SK-N-SH (cell line): ENCODE data around the gene GRM7. TPM values are rescaled to one million over a fixed set of nuclear protein-coding genes. Genes with fewer than 3 reads are reported as not detected.

Experiments
- CTCF ChIA-PET: fragments of 300-600, 350-600 bp; formaldehyde crosslinking; extraction: SDS; loops from one replicate; lab custom pipeline; 2021; lab: Yijun Ruan, JAX
- POLR2A ChIA-PET: fragments of 350-600 bp; sonication (Branson Sonifier 250); formaldehyde crosslinking; extraction: SDS; loops from one replicate; lab custom pipeline; 2020; ENCODE audit warnings: antibody characterized with exemption, inconsistent platforms; lab: Yijun Ruan, JAX
- DNase-seq: peaks from one replicate; pipeline ENCODE4 v3.0.0; 2012
- H2AFZ ChIP-seq: fragments of 200-600 bp; sonication (generic); 2 replicates; pipeline ENCODE4 v1.8.1; 2016; ENCODE audit warnings: antibody characterized with exemption, mild to moderate bottlenecking, low read depth
- H3F3A ChIP-seq: fragments of 200-600 bp; sonication (generic); replicated peaks from 2 replicates; pipeline ENCODE3; 2016; ENCODE audit warnings: antibody characterized with exemption, mild to moderate bottlenecking; ENCODE audit not compliant: insufficient read depth
- H3K27ac ChIP-seq, 2 experiments: fragments of 200-500 bp in 1 of 2; fragments of 200-600 bp in 1 of 2; sonication (Bioruptor generic) in 1 of 2; sonication (generic), shearing (Covaris generic) in 1 of 2; 2 replicates each; pipeline versions ENCODE4 v1.5.1 to v1.6.1; 2014 to 2016; ENCODE audit warnings: low read depth in 2 of 2, inconsistent platforms in 1 of 2, low read length in 1 of 2, mild to moderate bottlenecking in 1 of 2, mixed read lengths in 1 of 2
- H3K27me3 ChIP-seq: fragments of 200-600 bp; sonication (generic), shearing (Covaris generic); 2 replicates; pipeline ENCODE4 v1.6.1; 2016; ENCODE audit warnings: mixed run types; ENCODE audit not compliant: insufficient read depth
- H3K36me3 ChIP-seq, 2 experiments: fragments of 200-500 bp in 1 of 2; fragments of 200-600 bp in 1 of 2; sonication (Bioruptor generic) in 1 of 2; sonication (generic) in 1 of 2; replicated peaks in 1 of 2; 2 replicates each; pipeline versions ENCODE3 to v1.5.1; 2014 to 2016; ENCODE audit warnings: low read length in 1 of 2, mild to moderate bottlenecking in 1 of 2; ENCODE audit not compliant: insufficient read depth in 2 of 2, control insufficient read depth in 1 of 2
- H3K4me1 ChIP-seq, 2 experiments: fragments of 200-500 bp in 1 of 2; fragments of 200-600 bp in 1 of 2; sonication (Bioruptor generic) in 1 of 2; sonication (generic), shearing (Covaris generic) in 1 of 2; 2 replicates each; pipeline versions ENCODE4 v1.5.1 to v1.6.1; 2014 to 2016; ENCODE audit warnings: low read depth in 1 of 2, low read length in 1 of 2, mixed run types in 1 of 2; ENCODE audit not compliant: insufficient read depth in 2 of 2, control insufficient read depth in 1 of 2
- H3K4me2 ChIP-seq: fragments of 200-600 bp; sonication (generic), shearing (Covaris generic); 2 replicates; pipeline ENCODE4 v1.6.1; 2017; ENCODE audit warnings: mixed run types
- H3K4me3 ChIP-seq, 2 experiments: fragments of 200-500 bp in 1 of 2; fragments of 200-600 bp in 1 of 2; sonication (Bioruptor generic) in 1 of 2; sonication (generic), shearing (Covaris generic) in 1 of 2; 2 replicates each; pipeline versions ENCODE4 v1.5.1 to v1.8.1; 2014 to 2016; ENCODE audit warnings: low read depth in 2 of 2, inconsistent platforms in 1 of 2, low read length in 1 of 2, mild to moderate bottlenecking in 1 of 2, mixed read lengths in 1 of 2, moderate library complexity in 1 of 2
- H3K79me2 ChIP-seq: fragments of 200-600 bp; sonication (generic); 2 replicates; pipeline ENCODE4 v1.8.1; 2017; ENCODE audit warnings: mild to moderate bottlenecking; ENCODE audit not compliant: insufficient read depth
- H3K9ac ChIP-seq: fragments of 200-600 bp; sonication (generic); 2 replicates; pipeline ENCODE4 v1.6.1; 2017; ENCODE audit warnings: mixed run types
- H3K9me2 ChIP-seq: fragments of 200-600 bp; sonication (generic); 2 replicates; pipeline ENCODE4 v1.6.1; 2017; ENCODE audit warnings: mixed run types
- H3K9me3 ChIP-seq: fragments of 200-600 bp; sonication (generic); 2 replicates; pipeline ENCODE4 v1.6.1; 2017; ENCODE audit warnings: mixed run types, mild to moderate bottlenecking, moderate library complexity
- H4K20me1 ChIP-seq: fragments of 200-600 bp; sonication (generic); 2 replicates; pipeline ENCODE4 v1.6.1; 2017; ENCODE audit warnings: mild to moderate bottlenecking, mixed run types; ENCODE audit not compliant: insufficient read depth
- ELF1 ChIP-seq: IDR thresholded peaks from 2 replicates; pipeline ENCODE4 v1.4.0; 2012
- EZH2phosphoT487 ChIP-seq: fragments of 200-600 bp; sonication (generic); IDR thresholded peaks from 2 replicates; pipeline ENCODE4 v1.6.1; 2017; ENCODE audit warnings: low read depth, mixed run types, mild to moderate bottlenecking, antibody characterized with exemption, moderate library complexity, borderline replicate concordance
- FOSL2 ChIP-seq: IDR thresholded peaks from 2 replicates; pipeline ENCODE4 v1.4.0; 2012; ENCODE audit warnings: low read depth, mild to moderate bottlenecking, moderate library complexity, borderline replicate concordance
- GABPA ChIP-seq: IDR thresholded peaks from 2 replicates; pipeline ENCODE4 v1.4.0; 2012; ENCODE audit warnings: low read depth, mild to moderate bottlenecking
- GATA2 ChIP-seq: sonication (generic); formaldehyde crosslinking; IDR thresholded peaks from 2 replicates; pipeline ENCODE4 v1.5.0; 2020; ENCODE audit warnings: mild to moderate bottlenecking, missing genetic modification reagents
- MEF2A ChIP-seq: IDR thresholded peaks from 2 replicates; pipeline ENCODE4 v1.4.0; 2012; ENCODE audit warnings: low read depth, borderline replicate concordance
- MXI1 ChIP-seq: IDR thresholded peaks from 2 replicates; pipeline ENCODE4 v1.6.1; 2012; ENCODE audit warnings: mild to moderate bottlenecking, low read depth, low read length, improper control_type of control experiment
- RAD21 ChIP-seq: IDR thresholded peaks from 2 replicates; pipeline ENCODE4 v1.6.1; 2012; ENCODE audit warnings: mild to moderate bottlenecking, low read length
- RCOR1 ChIP-seq: fragments of 150-350 bp; IDR thresholded peaks from 2 replicates; pipeline ENCODE4 v1.6.1; 2017; ENCODE audit warnings: antibody characterized with exemption, low read length
- RXRA ChIP-seq: IDR thresholded peaks from 2 replicates; pipeline ENCODE4 v1.4.0; 2012; ENCODE audit warnings: low read depth, mild to moderate bottlenecking, borderline replicate concordance
- SMC3 ChIP-seq: IDR thresholded peaks from 2 replicates; pipeline ENCODE4 v1.6.1; 2012; ENCODE audit warnings: low read depth, low read length, improper control_type of control experiment
- TAF1 ChIP-seq: IDR thresholded peaks from 2 replicates; pipeline ENCODE4 v1.6.1; 2012; ENCODE audit warnings: low read depth, mild to moderate bottlenecking, low read length, moderate library complexity, borderline replicate concordance
- TCF12 ChIP-seq: IDR thresholded peaks from 2 replicates; pipeline ENCODE4 v1.4.0; 2012
- TEAD4 ChIP-seq: IDR thresholded peaks from 2 replicates; pipeline ENCODE4 v1.4.0; 2012; ENCODE audit warnings: mild to moderate bottlenecking, borderline replicate concordance; ENCODE audit not compliant: insufficient read depth
- YY1 ChIP-seq: IDR thresholded peaks from 2 replicates; pipeline ENCODE4 v1.4.0; 2012; ENCODE audit warnings: low read depth, mild to moderate bottlenecking
- WGBS: methylation state at CpG from one replicate; pipeline ENCODE4 v1.1.6; 2017; ENCODE audit warnings: low lambda C conversion rate; 5-methylcytosine and 5-hydroxymethylcytosine counted together
- polyA plus RNA-seq, 3 experiments: library from polyadenylated mRNA; depleted of rRNA; stranded (reverse); fragments of >200 nt; gene quantifications; 2 replicates each; pipeline ENCODE4 v1.2.3, GENCODE V29; 2012
- TF ChIP-seq, protein P1 (sequence below): IDR thresholded peaks from 2 replicates; pipeline ENCODE4 v1.4.0; 2012; ENCODE audit warnings: low read depth
- TF ChIP-seq, protein P2 (sequence below): IDR thresholded peaks from 2 replicates; pipeline ENCODE4 v1.4.0; 2012; ENCODE audit warnings: low read depth, borderline replicate concordance
- TF ChIP-seq, protein P3 (sequence below): fragments of 150-350 bp; IDR thresholded peaks from 2 replicates; pipeline ENCODE4 v1.6.1; 2017; ENCODE audit warnings: antibody characterized with exemption, low read length, low read depth, borderline replicate concordance
- TF ChIP-seq, protein P4 (sequence below): fragments of 150-350 bp; IDR thresholded peaks from 2 replicates; pipeline ENCODE4 v1.6.1; 2016; ENCODE audit warnings: mild to moderate bottlenecking, low read depth, low read length
- TF ChIP-seq, protein P5 (sequence below): fragments of 200-600 bp; sonication (generic); IDR thresholded peaks from 2 replicates; pipeline ENCODE4 v1.6.1; 2017; ENCODE audit warnings: antibody characterized with exemption, mild to moderate bottlenecking, moderate library complexity

Gene GRM7
- polyA plus RNA-seq, 1 of the 3 experiments (the other 2 are of a cell fraction) = 0.03 TPM

DNA sequence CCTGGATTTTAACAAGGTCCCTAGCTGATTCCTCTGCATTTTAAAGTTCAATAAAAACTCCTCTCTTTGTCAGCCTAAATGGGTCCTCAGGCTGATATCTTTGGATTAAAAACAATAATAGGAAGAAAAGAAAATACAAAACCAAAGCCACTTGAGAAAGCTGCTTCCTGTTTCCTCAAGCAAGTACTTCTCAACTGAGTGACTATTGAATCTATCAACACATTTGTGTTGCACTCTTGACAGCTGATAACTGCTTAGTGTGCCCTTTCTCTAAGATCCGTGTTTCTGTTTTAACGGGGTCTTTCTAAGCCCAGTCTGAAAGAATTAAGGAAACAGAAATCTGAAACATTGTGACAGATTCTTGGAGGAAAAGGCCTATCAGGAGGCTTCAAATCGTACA, 410.7 kb downstream of the GRM7 start:
- Histone ChIP-seq H3K9ac (no peak overlapping the region), H3K9me3 (no peaks in the 10 kb centered on the region), H3K27me3 (no peaks in the 10 kb centered on the region), H4K20me1 (no peaks in the 10 kb centered on the region), H3K79me2 (no peaks in the 10 kb centered on the region), H3K4me1 (no peaks in the 10 kb centered on the region), H3K4me2 (no peak overlapping the region), H3K36me3 (no peaks in the 10 kb centered on the region), H3K27ac (no peak overlapping the region), H3F3A (no peaks in the 10 kb centered on the region), H3K4me3 (no peak overlapping the region), H3K9me2 (no peaks in the 10 kb centered on the region), H2AFZ (no peak overlapping the region)
- CTCF ChIA-PET = interaction anchor here (1.1 kb wide), 1 partner anchor 96 kb away, joined by 3 read pairs; no protein-coding TSS in a partner anchor
- POLR2A ChIA-PET = no interaction called here
- TF ChIP-seq YY1 (no peak), FOSL2 (no peak), MEF2A (no peak), GABPA (no peak), RXRA (no peak), SMC3 (no peak), EZH2phosphoT487 (no peak), RCOR1 (no peak), ELF1 (no peak)
- TF ChIP-seq, protein P1, sequence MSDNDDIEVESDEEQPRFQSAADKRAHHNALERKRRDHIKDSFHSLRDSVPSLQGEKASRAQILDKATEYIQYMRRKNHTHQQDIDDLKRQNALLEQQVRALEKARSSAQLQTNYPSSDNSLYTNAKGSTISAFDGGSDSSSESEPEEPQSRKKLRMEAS = no peak
- TF ChIP-seq, protein P2, sequence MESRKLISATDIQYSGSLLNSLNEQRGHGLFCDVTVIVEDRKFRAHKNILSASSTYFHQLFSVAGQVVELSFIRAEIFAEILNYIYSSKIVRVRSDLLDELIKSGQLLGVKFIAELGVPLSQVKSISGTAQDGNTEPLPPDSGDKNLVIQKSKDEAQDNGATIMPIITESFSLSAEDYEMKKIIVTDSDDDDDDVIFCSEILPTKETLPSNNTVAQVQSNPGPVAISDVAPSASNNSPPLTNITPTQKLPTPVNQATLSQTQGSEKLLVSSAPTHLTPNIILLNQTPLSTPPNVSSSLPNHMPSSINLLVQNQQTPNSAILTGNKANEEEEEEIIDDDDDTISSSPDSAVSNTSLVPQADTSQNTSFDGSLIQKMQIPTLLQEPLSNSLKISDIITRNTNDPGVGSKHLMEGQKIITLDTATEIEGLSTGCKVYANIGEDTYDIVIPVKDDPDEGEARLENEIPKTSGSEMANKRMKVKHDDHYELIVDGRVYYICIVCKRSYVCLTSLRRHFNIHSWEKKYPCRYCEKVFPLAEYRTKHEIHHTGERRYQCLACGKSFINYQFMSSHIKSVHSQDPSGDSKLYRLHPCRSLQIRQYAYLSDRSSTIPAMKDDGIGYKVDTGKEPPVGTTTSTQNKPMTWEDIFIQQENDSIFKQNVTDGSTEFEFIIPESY = no peak
- 51% methylated on average over 3 of the region's 3 CpGs for WGBS
- no peak for DNase-seq

DNA sequence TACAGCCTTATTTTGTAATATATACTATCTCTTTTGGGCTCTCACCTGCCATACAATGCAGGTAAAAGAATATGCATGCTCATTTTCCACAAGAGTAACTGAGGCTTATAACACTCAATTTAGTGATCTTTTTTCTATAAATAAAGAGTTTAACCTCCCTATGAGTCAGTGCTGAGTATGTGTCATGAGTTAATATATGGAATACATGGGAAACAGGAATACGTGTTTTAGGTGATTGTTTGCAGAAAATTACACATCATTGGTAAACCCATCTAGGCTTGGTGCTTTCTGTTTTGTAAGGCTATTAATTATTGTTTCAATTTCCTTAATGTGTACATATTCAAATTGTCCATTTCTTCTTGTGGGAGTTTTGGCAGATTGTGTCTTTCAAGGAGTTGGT, 411.3 kb downstream of the GRM7 start:
- POLR2A ChIA-PET = no interaction called here
- no peak overlapping the region for H3K4me3 ChIP-seq
- DNase-seq = no peak
- no peak overlapping the region for H3K4me2 ChIP-seq
- no peaks in the 10 kb centered on the region for H3F3A ChIP-seq
- no peaks in the 10 kb centered on the region for H3K9me2 ChIP-seq
- no peaks in the 10 kb centered on the region for H3K9me3 ChIP-seq
- H2AFZ ChIP-seq = no peak overlapping the region
- no peaks in the 10 kb centered on the region for H4K20me1 ChIP-seq
- no peaks in the 10 kb centered on the region for H3K4me1 ChIP-seq
- no peak for TF ChIP-seq YY1
- TF ChIP-seq TAF1 = no peak
- no peak for TF ChIP-seq GATA2 (CRISPR knock-in tag)
- no peak for TF ChIP-seq EZH2phosphoT487
- no peak for TF ChIP-seq FOSL2
- no peak for TF ChIP-seq TCF12
- no peak for TF ChIP-seq TEAD4
- TF ChIP-seq, protein P3, sequence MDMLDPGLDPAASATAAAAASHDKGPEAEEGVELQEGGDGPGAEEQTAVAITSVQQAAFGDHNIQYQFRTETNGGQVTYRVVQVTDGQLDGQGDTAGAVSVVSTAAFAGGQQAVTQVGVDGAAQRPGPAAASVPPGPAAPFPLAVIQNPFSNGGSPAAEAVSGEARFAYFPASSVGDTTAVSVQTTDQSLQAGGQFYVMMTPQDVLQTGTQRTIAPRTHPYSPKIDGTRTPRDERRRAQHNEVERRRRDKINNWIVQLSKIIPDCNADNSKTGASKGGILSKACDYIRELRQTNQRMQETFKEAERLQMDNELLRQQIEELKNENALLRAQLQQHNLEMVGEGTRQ = no peak
- TF ChIP-seq RCOR1 = no peak
- TF ChIP-seq, protein P4, sequence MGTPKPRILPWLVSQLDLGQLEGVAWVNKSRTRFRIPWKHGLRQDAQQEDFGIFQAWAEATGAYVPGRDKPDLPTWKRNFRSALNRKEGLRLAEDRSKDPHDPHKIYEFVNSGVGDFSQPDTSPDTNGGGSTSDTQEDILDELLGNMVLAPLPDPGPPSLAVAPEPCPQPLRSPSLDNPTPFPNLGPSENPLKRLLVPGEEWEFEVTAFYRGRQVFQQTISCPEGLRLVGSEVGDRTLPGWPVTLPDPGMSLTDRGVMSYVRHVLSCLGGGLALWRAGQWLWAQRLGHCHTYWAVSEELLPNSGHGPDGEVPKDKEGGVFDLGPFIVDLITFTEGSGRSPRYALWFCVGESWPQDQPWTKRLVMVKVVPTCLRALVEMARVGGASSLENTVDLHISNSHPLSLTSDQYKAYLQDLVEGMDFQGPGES = no peak
- TF ChIP-seq MXI1 = no peak
- TF ChIP-seq, protein P5, sequence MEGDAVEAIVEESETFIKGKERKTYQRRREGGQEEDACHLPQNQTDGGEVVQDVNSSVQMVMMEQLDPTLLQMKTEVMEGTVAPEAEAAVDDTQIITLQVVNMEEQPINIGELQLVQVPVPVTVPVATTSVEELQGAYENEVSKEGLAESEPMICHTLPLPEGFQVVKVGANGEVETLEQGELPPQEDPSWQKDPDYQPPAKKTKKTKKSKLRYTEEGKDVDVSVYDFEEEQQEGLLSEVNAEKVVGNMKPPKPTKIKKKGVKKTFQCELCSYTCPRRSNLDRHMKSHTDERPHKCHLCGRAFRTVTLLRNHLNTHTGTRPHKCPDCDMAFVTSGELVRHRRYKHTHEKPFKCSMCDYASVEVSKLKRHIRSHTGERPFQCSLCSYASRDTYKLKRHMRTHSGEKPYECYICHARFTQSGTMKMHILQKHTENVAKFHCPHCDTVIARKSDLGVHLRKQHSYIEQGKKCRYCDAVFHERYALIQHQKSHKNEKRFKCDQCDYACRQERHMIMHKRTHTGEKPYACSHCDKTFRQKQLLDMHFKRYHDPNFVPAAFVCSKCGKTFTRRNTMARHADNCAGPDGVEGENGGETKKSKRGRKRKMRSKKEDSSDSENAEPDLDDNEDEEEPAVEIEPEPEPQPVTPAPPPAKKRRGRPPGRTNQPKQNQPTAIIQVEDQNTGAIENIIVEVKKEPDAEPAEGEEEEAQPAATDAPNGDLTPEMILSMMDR = no peak
- no peak for TF ChIP-seq RAD21
- TF ChIP-seq, protein P2 = no peak
- no peak for TF ChIP-seq MEF2A
- H3K36me3 ChIP-seq = no peaks in the 10 kb centered on the region
- no peaks in the 10 kb centered on the region for H3K79me2 ChIP-seq
- CTCF ChIA-PET = no interaction called here
- no peak overlapping the region for H3K27ac ChIP-seq
- H3K27me3 ChIP-seq = no peaks in the 10 kb centered on the region
- WGBS = 44% methylated on average over 1 of the region's 1 CpG
- H3K9ac ChIP-seq = no peak overlapping the region
